ENCODE results near the gene SLN. TPM values are rescaled to one million over a fixed set of nuclear protein-coding genes. Genes with fewer than 3 reads are reported as not detected.

SLN gene
- total RNA-seq, 1 experiment from 2014 or later = not detected

DNA sequence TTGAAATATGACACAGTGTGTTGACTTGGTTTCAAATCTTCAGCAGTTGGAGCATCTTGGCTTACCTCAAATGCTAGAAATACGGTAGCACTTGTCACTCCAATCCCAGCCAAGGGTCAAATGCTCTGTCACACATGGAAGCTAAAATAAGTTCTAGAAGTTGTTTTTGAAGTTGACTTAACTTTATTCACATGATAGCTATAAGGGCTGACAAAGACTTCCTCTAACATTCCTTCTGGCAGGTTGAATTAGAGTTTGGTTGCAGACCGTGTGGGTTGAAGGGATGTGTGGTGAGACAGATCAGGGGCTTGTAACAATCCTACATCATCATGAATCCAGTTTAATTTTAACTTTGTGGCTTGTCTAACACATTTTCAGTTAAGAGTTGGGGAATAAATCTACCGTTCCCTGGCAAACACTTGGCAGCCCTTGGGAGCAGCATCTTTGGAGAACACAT is 4.6 kb downstream of the SLN start:
- Mint-ChIP-seq H3K4me3 (ENCODE audit: unreplicated experiment) (no peak overlapping the region), H3K9me3 (ENCODE audit: unreplicated experiment) (no peaks in the 10 kb centered on the region), H3K36me3 (ENCODE audit: insufficient read depth, unreplicated experiment) (no peaks in the 10 kb centered on the region), H3K27ac (ENCODE audit: unreplicated experiment) (no peak overlapping the region), H3K4me1 (ENCODE audit: low read depth, unreplicated experiment) (no peaks in the 10 kb centered on the region), H3K27me3 (ENCODE audit: insufficient read depth, unreplicated experiment) (peaks cover 22% of the 10 kb centered on the region)
- BruUV-seq (replicated peaks) = no TSS peak
- intact Hi-C loops (cut with micrococcal nuclease; ENCODE audit: unreplicated experiment) = no loop called here
- POLR2A ChIA-PET = no interaction called here
- Histone ChIP-seq H3K4me1 (peaks cover 16% of the 10 kb centered on the region), H3K27me3 (replicated peaks; ENCODE audit: control insufficient read depth, insufficient read depth, low read length) (peaks cover 2% of the 10 kb centered on the region; the same call in 1 of the 2 replicates), H3K9me3 (no peaks in the 10 kb centered on the region), H3K36me3 (ENCODE audit: control insufficient read depth, insufficient read depth, low read length) (no peaks in the 10 kb centered on the region), H3K4me3 (ENCODE audit: low read depth, low read length) (no peak overlapping the region)
- CTCF ChIA-PET = no interaction called here
- DNase-seq = no peak
- TF ChIP-seq, protein P1, sequence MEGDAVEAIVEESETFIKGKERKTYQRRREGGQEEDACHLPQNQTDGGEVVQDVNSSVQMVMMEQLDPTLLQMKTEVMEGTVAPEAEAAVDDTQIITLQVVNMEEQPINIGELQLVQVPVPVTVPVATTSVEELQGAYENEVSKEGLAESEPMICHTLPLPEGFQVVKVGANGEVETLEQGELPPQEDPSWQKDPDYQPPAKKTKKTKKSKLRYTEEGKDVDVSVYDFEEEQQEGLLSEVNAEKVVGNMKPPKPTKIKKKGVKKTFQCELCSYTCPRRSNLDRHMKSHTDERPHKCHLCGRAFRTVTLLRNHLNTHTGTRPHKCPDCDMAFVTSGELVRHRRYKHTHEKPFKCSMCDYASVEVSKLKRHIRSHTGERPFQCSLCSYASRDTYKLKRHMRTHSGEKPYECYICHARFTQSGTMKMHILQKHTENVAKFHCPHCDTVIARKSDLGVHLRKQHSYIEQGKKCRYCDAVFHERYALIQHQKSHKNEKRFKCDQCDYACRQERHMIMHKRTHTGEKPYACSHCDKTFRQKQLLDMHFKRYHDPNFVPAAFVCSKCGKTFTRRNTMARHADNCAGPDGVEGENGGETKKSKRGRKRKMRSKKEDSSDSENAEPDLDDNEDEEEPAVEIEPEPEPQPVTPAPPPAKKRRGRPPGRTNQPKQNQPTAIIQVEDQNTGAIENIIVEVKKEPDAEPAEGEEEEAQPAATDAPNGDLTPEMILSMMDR (IDR thresholded peaks at IDR 0.05; ENCODE audit: insufficient read depth in 1 of 2, low read depth in 1 of 2, low read length in 1 of 2, severe bottlenecking in 1 of 2, unreplicated experiment in 1 of 2) = no peak

DNA sequence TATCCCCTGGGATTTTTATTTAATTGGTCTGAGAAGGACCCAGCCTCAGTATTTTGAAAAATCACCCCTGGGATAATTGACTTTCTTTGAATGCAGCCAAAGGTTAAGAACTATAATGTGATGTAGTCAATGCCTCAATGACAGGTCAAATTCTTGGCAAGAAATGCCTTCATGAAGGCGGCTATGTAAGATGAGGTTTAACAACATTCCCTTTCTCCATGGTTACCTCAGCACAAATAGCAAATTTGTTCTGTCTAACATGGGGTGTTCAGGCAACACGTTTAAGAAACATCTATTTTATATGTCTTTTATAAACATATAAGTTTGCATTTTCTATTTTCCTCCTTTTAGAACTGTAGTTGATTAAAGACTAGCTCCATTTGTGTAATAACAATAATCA is 5.3 kb downstream of the SLN start:
- TF ChIP-seq, protein P1 (IDR thresholded peaks at IDR 0.05; ENCODE audit: insufficient read depth in 1 of 2, low read depth in 1 of 2, low read length in 1 of 2, severe bottlenecking in 1 of 2, unreplicated experiment in 1 of 2) = no peak
- Histone ChIP-seq H3K4me1 (peaks cover 13% of the 10 kb centered on the region), H3K27me3 (replicated peaks; ENCODE audit: control insufficient read depth, insufficient read depth, low read length) (peaks cover 2% of the 10 kb centered on the region; the same call in 1 of the 2 replicates), H3K9me3 (no peaks in the 10 kb centered on the region), H3K4me3 (ENCODE audit: low read depth, low read length) (no peak overlapping the region), H3K36me3 (ENCODE audit: control insufficient read depth, insufficient read depth, low read length) (no peaks in the 10 kb centered on the region)
- CTCF ChIA-PET = no interaction called here
- no peak overlapping the region for H3K27ac Mint-ChIP-seq (ENCODE audit: unreplicated experiment)
- DNase-seq = no peak
- H3K4me3 Mint-ChIP-seq (ENCODE audit: unreplicated experiment) = no peak overlapping the region
- POLR2A ChIA-PET = no interaction called here
- H3K9me3 Mint-ChIP-seq (ENCODE audit: unreplicated experiment) = no peaks in the 10 kb centered on the region
- no peaks in the 10 kb centered on the region for H3K4me1 Mint-ChIP-seq (ENCODE audit: low read depth, unreplicated experiment)
- intact Hi-C loops (cut with micrococcal nuclease; ENCODE audit: unreplicated experiment) = no loop called here
- BruUV-seq (replicated peaks) = no TSS peak
- no peaks in the 10 kb centered on the region for H3K36me3 Mint-ChIP-seq (ENCODE audit: insufficient read depth, unreplicated experiment)
- H3K27me3 Mint-ChIP-seq (ENCODE audit: insufficient read depth, unreplicated experiment) = peaks cover 24% of the 10 kb centered on the region

DNA sequence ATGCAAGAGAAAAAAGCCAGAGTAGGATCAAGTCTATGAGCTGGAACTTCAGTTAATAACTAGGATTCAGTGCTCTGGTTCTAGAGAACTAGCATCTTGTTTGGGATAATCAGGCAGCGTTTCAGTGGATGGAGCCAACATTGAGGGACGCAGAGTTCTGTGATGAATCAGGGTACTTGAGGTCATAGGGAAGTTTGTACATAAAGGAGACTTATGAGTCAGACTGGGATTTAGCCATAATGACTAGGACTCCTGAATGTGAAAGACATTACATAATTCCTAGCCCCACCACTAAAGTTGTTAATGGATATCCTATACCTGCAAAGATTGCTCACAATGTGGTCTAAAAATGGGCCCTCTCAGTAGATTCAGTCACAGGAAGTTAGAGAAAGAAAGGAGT is 6.8 kb downstream of the SLN start:
- H3K36me3 ChIP-seq (ENCODE audit: control insufficient read depth, insufficient read depth, low read length) = no peaks in the 10 kb centered on the region
- H3K9me3 ChIP-seq = no peaks in the 10 kb centered on the region
- Mint-ChIP-seq H3K27me3 (ENCODE audit: insufficient read depth, unreplicated experiment) (peaks cover 24% of the 10 kb centered on the region), H3K4me3 (ENCODE audit: unreplicated experiment) (no peak overlapping the region), H3K36me3 (ENCODE audit: insufficient read depth, unreplicated experiment) (no peaks in the 10 kb centered on the region), H3K27ac (ENCODE audit: unreplicated experiment) (no peak overlapping the region), H3K9me3 (ENCODE audit: unreplicated experiment) (no peaks in the 10 kb centered on the region), H3K4me1 (ENCODE audit: low read depth, unreplicated experiment) (no peaks in the 10 kb centered on the region)
- H3K27me3 ChIP-seq (replicated peaks; ENCODE audit: control insufficient read depth, insufficient read depth, low read length) = peaks cover 2% of the 10 kb centered on the region; the same call in 1 of the 2 replicates
- intact Hi-C loops (cut with micrococcal nuclease; ENCODE audit: unreplicated experiment) = no loop called here
- TF ChIP-seq, protein P1 (IDR thresholded peaks at IDR 0.05; ENCODE audit: insufficient read depth in 1 of 2, low read depth in 1 of 2, low read length in 1 of 2, severe bottlenecking in 1 of 2, unreplicated experiment in 1 of 2) = no peak
- H3K4me1 ChIP-seq = peaks cover 3% of the 10 kb centered on the region
- DNase-seq = no peak
- POLR2A ChIA-PET = no interaction called here
- no TSS peak for BruUV-seq (replicated peaks)
- H3K4me3 ChIP-seq (ENCODE audit: low read depth, low read length) = no peak overlapping the region
- CTCF ChIA-PET = no interaction called here
